Gastroesophageal sphincter (tissue), 4 donors: Measurements from ENCODE around the gene TDO2. TPM values are rescaled to one million over a fixed set of nuclear protein-coding genes. Genes with fewer than 3 reads are reported as not detected.
A peak's percentile ranks its signal among the peaks of the same experiment; 100 is the strongest.

Experiments
- ATAC-seq: fragments of 150-250 bp; one replicate; pipeline ENCODE4 v1.9.1; 2016; ENCODE audit warnings: mild to moderate bottlenecking, moderate library complexity
- H3K27ac ChIP-seq, 4 donors: fragments of 200-600 bp; sonication (generic) in 3 of 4; 1 replicate in 3 of 4; 2 replicates in 1 of 4; pipeline ENCODE4 v1.5.1; 2016 to 2019
- H3K27me3 ChIP-seq: fragments of 200-600 bp; sonication (generic); one replicate; pipeline ENCODE4 v1.5.1; 2019
- H3K36me3 ChIP-seq, 2 donors: fragments of 200-600 bp; sonication (generic); one replicate each; pipeline ENCODE4 v1.5.1; 2019; ENCODE audit warnings: control low read depth in 1 of 2
- H3K4me1 ChIP-seq, 3 donors: fragments of 200-600 bp; sonication (generic); 1 replicate in 2 of 3; 2 replicates in 1 of 3; pipeline ENCODE4 v1.5.1; 2016 to 2019; ENCODE audit warnings: control low read depth in 2 of 3
- H3K4me3 ChIP-seq, 2 donors: fragments of 200-600 bp; sonication (generic); one replicate each; pipeline ENCODE4 v1.5.1; 2019; ENCODE audit warnings: mild to moderate bottlenecking in 1 of 2, moderate library complexity in 1 of 2
- H3K9me3 ChIP-seq, 3 donors: fragments of 200-600 bp; sonication (generic); one replicate each; pipeline ENCODE4 v1.5.1; 2017 to 2019; ENCODE audit warnings: control low read depth in 2 of 3
- CTCF ChIP-seq, 4 experiments: fragments of 200-600 bp in 2 of 4; fragments of 450-650 bp in 2 of 4; sonication (generic) in 1 of 4; IDR thresholded peaks; one replicate each; pipeline ENCODE4 v1.5.1; 2017 to 2019; ENCODE audit warnings: antibody characterized with exemption in 4 of 4, mild to moderate bottlenecking in 2 of 4, moderate library complexity in 2 of 4
- EP300 ChIP-seq: sonication (generic); formaldehyde crosslinking; IDR thresholded peaks from one replicate; pipeline ENCODE4 v1.6.1; 2017; ENCODE audit warnings: antibody characterized with exemption, mild to moderate bottlenecking
- POLR2A ChIP-seq, 2 donors: fragments of 450-650 bp; IDR thresholded peaks; one replicate each; pipeline ENCODE4 v1.6.1; 2017; ENCODE audit warnings: antibody characterized with exemption in 2 of 2, mild to moderate bottlenecking in 2 of 2, moderate library complexity in 1 of 2
- POLR2AphosphoS5 ChIP-seq: sonication (generic); formaldehyde crosslinking; IDR thresholded peaks from one replicate; pipeline ENCODE4 v1.6.1; 2017; ENCODE audit warnings: antibody characterized with exemption
- WGBS, 2 donors: methylation state at CpG; one replicate each; pipeline ENCODE4 v1.1.5; 2018; ENCODE audit warnings: low coverage in 1 of 2; 5-methylcytosine and 5-hydroxymethylcytosine counted together
- total RNA-seq, 4 donors: library from RNA; depleted of rRNA; stranded (reverse); fragments of >200 nt; gene quantifications; one replicate each; pipeline ENCODE4 v1.1.0, GENCODE V29; 2016

TDO2 gene
- total RNA-seq, 4 donors from 2014 or later: 0.08 TPM; not detected in 3

- no peaks in the 10 kb centered on the region for H3K9me3 ChIP-seq
- H3K4me1 ChIP-seq: no peaks in the 10 kb centered on the region
- no peak for ATAC-seq
- WGBS, 2 donors: 57 to 78% methylated on average over 1 of the region's 1 CpG
- H3K27me3 ChIP-seq: no peaks in the 10 kb centered on the region
- H3K27ac ChIP-seq: no peak overlapping the region
- peaks cover 0 to 26% of the 10 kb centered on the region in 2 donors for H3K36me3 ChIP-seq
- TF ChIP-seq CTCF (IDR thresholded peaks at IDR 0.05) (no peak), POLR2A (IDR thresholded peaks at IDR 0.05) (no peak), EP300 (no peak), POLR2AphosphoS5 (no peak)
- no peak overlapping the region for H3K4me3 ChIP-seq
Observed at GRCh38 chr4:155944516-155944915, 41.0 kb downstream of the TDO2 start.

GRCh38 chr4:155946486-155946885 lies 43.0 kb downstream of the TDO2 start:
- Histone ChIP-seq H3K4me1 (no peaks in the 10 kb centered on the region), H3K27ac (no peak overlapping the region), H3K9me3 (no peaks in the 10 kb centered on the region), H3K27me3 (no peaks in the 10 kb centered on the region), H3K4me3 (no peak overlapping the region), H3K36me3 (peaks cover 0 to 7% of the 10 kb centered on the region in 2 donors)
- no peak for TF ChIP-seq POLR2A (IDR thresholded peaks at IDR 0.05)
- no peak for TF ChIP-seq CTCF (IDR thresholded peaks at IDR 0.05)
- TF ChIP-seq POLR2AphosphoS5: no peak
- no peak for TF ChIP-seq EP300
- ATAC-seq: no peak
- WGBS, 2 donors: 50 to 64% methylated on average over 3 to 4 of the region's 4 CpGs

GRCh38 chr4:155948541-155948940 lies 45.0 kb downstream of the TDO2 start:
- no peak for ATAC-seq
- WGBS, 2 donors: 60 to 83% methylated on average over 1 of the region's 1 CpG
- no peak for TF ChIP-seq POLR2AphosphoS5
- no peak for TF ChIP-seq EP300
- no peak for TF ChIP-seq POLR2A (IDR thresholded peaks at IDR 0.05)
- no peak for TF ChIP-seq CTCF (IDR thresholded peaks at IDR 0.05)
- H3K27me3 ChIP-seq: no peaks in the 10 kb centered on the region
- H3K27ac ChIP-seq: no peak overlapping the region
- H3K4me1 ChIP-seq: peaks cover 0 to 12% (median 4%) of the 10 kb centered on the region in 3 donors
- H3K36me3 ChIP-seq: no peaks in the 10 kb centered on the region
- H3K9me3 ChIP-seq: no peaks in the 10 kb centered on the region
- H3K4me3 ChIP-seq: no peak overlapping the region

GRCh38 chr4:155950461-155950860 lies 47.0 kb downstream of the TDO2 start:
- H3K27ac ChIP-seq: no peak overlapping the region
- no peaks in the 10 kb centered on the region for H3K36me3 ChIP-seq
- no peaks in the 10 kb centered on the region for H3K9me3 ChIP-seq
- ATAC-seq: no peak
- peaks cover 0 to 19% (median 4%) of the 10 kb centered on the region in 3 donors for H3K4me1 ChIP-seq
- H3K27me3 ChIP-seq: no peaks in the 10 kb centered on the region
- 79 to 94% methylated on average over 3 to 6 of the region's 6 CpGs for WGBS, 2 donors
- TF ChIP-seq POLR2AphosphoS5 (no peak), CTCF (IDR thresholded peaks at IDR 0.05) (no peak), POLR2A (IDR thresholded peaks at IDR 0.05) (no peak), EP300 (no peak)
- no peak overlapping the region for H3K4me3 ChIP-seq

- no peak for ATAC-seq
- Histone ChIP-seq H3K4me1 (peaks cover 0 to 19% (median 4%) of the 10 kb centered on the region in 3 donors), H3K36me3 (no peaks in the 10 kb centered on the region), H3K27me3 (no peaks in the 10 kb centered on the region), H3K4me3 (peak overlapping the region in 1 of 2 donors; percentile 87), H3K9me3 (no peaks in the 10 kb centered on the region), H3K27ac (peak overlapping the region; percentile 46 to 99 (median 90))
- TF ChIP-seq EP300 (no peak), POLR2AphosphoS5 (no peak), POLR2A (IDR thresholded peaks at IDR 0.05) (no peak), CTCF (IDR thresholded peaks at IDR 0.05) (no peak)
- 12 to 47% methylated on average over 4 to 5 of the region's 6 CpGs for WGBS, 2 donors
Observed at GRCh38 chr4:155952501-155952901, 49.0 kb downstream of the TDO2 start.
